ENCODE measurements around the gene KAT6B.

DNA sequence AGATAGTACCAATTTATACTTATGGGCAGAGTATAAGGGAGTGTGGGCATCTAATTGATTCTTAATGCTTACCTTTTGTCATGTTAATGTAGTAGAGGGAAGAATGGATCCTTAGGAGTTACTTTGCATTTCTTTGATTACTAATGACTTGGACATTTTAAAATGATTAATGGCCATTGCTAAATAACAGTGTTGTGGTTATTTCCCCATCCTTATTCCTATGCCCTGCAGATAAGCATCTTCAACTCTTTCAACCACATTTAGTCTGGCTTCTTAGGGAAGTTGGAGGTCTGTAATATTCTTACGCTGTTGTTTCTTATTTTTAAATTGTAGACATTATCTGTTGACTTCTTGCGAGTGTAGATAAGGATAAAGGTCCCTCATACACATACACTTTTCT is 37.2 kb downstream of the KAT6B start:
- TF ChIP-seq, protein P1, sequence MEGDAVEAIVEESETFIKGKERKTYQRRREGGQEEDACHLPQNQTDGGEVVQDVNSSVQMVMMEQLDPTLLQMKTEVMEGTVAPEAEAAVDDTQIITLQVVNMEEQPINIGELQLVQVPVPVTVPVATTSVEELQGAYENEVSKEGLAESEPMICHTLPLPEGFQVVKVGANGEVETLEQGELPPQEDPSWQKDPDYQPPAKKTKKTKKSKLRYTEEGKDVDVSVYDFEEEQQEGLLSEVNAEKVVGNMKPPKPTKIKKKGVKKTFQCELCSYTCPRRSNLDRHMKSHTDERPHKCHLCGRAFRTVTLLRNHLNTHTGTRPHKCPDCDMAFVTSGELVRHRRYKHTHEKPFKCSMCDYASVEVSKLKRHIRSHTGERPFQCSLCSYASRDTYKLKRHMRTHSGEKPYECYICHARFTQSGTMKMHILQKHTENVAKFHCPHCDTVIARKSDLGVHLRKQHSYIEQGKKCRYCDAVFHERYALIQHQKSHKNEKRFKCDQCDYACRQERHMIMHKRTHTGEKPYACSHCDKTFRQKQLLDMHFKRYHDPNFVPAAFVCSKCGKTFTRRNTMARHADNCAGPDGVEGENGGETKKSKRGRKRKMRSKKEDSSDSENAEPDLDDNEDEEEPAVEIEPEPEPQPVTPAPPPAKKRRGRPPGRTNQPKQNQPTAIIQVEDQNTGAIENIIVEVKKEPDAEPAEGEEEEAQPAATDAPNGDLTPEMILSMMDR (IDR thresholded peaks at IDR 0.05; ENCODE audit: poor library complexity, severe bottlenecking), result no peak
- TF ChIP-seq POLR2AphosphoS5 (IDR thresholded peaks at IDR 0.05), result no peak
- TF ChIP-seq, protein P2, sequence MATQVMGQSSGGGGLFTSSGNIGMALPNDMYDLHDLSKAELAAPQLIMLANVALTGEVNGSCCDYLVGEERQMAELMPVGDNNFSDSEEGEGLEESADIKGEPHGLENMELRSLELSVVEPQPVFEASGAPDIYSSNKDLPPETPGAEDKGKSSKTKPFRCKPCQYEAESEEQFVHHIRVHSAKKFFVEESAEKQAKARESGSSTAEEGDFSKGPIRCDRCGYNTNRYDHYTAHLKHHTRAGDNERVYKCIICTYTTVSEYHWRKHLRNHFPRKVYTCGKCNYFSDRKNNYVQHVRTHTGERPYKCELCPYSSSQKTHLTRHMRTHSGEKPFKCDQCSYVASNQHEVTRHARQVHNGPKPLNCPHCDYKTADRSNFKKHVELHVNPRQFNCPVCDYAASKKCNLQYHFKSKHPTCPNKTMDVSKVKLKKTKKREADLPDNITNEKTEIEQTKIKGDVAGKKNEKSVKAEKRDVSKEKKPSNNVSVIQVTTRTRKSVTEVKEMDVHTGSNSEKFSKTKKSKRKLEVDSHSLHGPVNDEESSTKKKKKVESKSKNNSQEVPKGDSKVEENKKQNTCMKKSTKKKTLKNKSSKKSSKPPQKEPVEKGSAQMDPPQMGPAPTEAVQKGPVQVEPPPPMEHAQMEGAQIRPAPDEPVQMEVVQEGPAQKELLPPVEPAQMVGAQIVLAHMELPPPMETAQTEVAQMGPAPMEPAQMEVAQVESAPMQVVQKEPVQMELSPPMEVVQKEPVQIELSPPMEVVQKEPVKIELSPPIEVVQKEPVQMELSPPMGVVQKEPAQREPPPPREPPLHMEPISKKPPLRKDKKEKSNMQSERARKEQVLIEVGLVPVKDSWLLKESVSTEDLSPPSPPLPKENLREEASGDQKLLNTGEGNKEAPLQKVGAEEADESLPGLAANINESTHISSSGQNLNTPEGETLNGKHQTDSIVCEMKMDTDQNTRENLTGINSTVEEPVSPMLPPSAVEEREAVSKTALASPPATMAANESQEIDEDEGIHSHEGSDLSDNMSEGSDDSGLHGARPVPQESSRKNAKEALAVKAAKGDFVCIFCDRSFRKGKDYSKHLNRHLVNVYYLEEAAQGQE (IDR thresholded peaks at IDR 0.05; ENCODE audit: borderline replicate concordance), result no peak
- no peak for TF ChIP-seq EP300 (conservative IDR thresholded peaks at IDR 0.05; ENCODE audit: poor library complexity, severe bottlenecking)
- TF ChIP-seq EZH2 (IDR thresholded peaks at IDR 0.05; ENCODE audit: borderline replicate concordance, insufficient read depth, low read length, poor library complexity, severe bottlenecking), result no peak
- no peak for TF ChIP-seq RAD21 (conservative IDR thresholded peaks at IDR 0.05)
